SK-N-SH (cell line): ENCODE data around the gene HOXB6. TPM values are rescaled to one million over a fixed set of nuclear protein-coding genes. Genes with fewer than 3 reads are reported as not detected.

Experiments
- CTCF ChIA-PET: fragments of 300-600, 350-600 bp; formaldehyde crosslinking; extraction: SDS; loops from one replicate; lab custom pipeline; 2021; lab: Yijun Ruan, JAX
- POLR2A ChIA-PET: fragments of 350-600 bp; sonication (Branson Sonifier 250); formaldehyde crosslinking; extraction: SDS; loops from one replicate; lab custom pipeline; 2020; ENCODE audit warnings: antibody characterized with exemption, inconsistent platforms; lab: Yijun Ruan, JAX
- DNase-seq: peaks from one replicate; pipeline ENCODE4 v3.0.0; 2012
- H2AFZ ChIP-seq: fragments of 200-600 bp; sonication (generic); 2 replicates; pipeline ENCODE4 v1.8.1; 2016; ENCODE audit warnings: antibody characterized with exemption, mild to moderate bottlenecking, low read depth
- H3F3A ChIP-seq: fragments of 200-600 bp; sonication (generic); replicated peaks from 2 replicates; pipeline ENCODE3; 2016; ENCODE audit warnings: antibody characterized with exemption, mild to moderate bottlenecking; ENCODE audit not compliant: insufficient read depth
- H3K27ac ChIP-seq, 2 experiments: fragments of 200-500 bp in 1 of 2; fragments of 200-600 bp in 1 of 2; sonication (Bioruptor generic) in 1 of 2; sonication (generic), shearing (Covaris generic) in 1 of 2; 2 replicates each; pipeline versions ENCODE4 v1.5.1 to v1.6.1; 2014 to 2016; ENCODE audit warnings: low read depth in 2 of 2, inconsistent platforms in 1 of 2, low read length in 1 of 2, mild to moderate bottlenecking in 1 of 2, mixed read lengths in 1 of 2
- H3K27me3 ChIP-seq: fragments of 200-600 bp; sonication (generic), shearing (Covaris generic); 2 replicates; pipeline ENCODE4 v1.6.1; 2016; ENCODE audit warnings: mixed run types; ENCODE audit not compliant: insufficient read depth
- H3K36me3 ChIP-seq, 2 experiments: fragments of 200-500 bp in 1 of 2; fragments of 200-600 bp in 1 of 2; sonication (Bioruptor generic) in 1 of 2; sonication (generic) in 1 of 2; replicated peaks in 1 of 2; 2 replicates each; pipeline versions ENCODE3 to v1.5.1; 2014 to 2016; ENCODE audit warnings: low read length in 1 of 2, mild to moderate bottlenecking in 1 of 2; ENCODE audit not compliant: insufficient read depth in 2 of 2, control insufficient read depth in 1 of 2
- H3K4me1 ChIP-seq, 2 experiments: fragments of 200-500 bp in 1 of 2; fragments of 200-600 bp in 1 of 2; sonication (Bioruptor generic) in 1 of 2; sonication (generic), shearing (Covaris generic) in 1 of 2; 2 replicates each; pipeline versions ENCODE4 v1.5.1 to v1.6.1; 2014 to 2016; ENCODE audit warnings: low read depth in 1 of 2, low read length in 1 of 2, mixed run types in 1 of 2; ENCODE audit not compliant: insufficient read depth in 2 of 2, control insufficient read depth in 1 of 2
- H3K4me2 ChIP-seq: fragments of 200-600 bp; sonication (generic), shearing (Covaris generic); 2 replicates; pipeline ENCODE4 v1.6.1; 2017; ENCODE audit warnings: mixed run types
- H3K4me3 ChIP-seq, 2 experiments: fragments of 200-500 bp in 1 of 2; fragments of 200-600 bp in 1 of 2; sonication (Bioruptor generic) in 1 of 2; sonication (generic), shearing (Covaris generic) in 1 of 2; 2 replicates each; pipeline versions ENCODE4 v1.5.1 to v1.8.1; 2014 to 2016; ENCODE audit warnings: low read depth in 2 of 2, inconsistent platforms in 1 of 2, low read length in 1 of 2, mild to moderate bottlenecking in 1 of 2, mixed read lengths in 1 of 2, moderate library complexity in 1 of 2
- H3K79me2 ChIP-seq: fragments of 200-600 bp; sonication (generic); 2 replicates; pipeline ENCODE4 v1.8.1; 2017; ENCODE audit warnings: mild to moderate bottlenecking; ENCODE audit not compliant: insufficient read depth
- H3K9ac ChIP-seq: fragments of 200-600 bp; sonication (generic); 2 replicates; pipeline ENCODE4 v1.6.1; 2017; ENCODE audit warnings: mixed run types
- H3K9me2 ChIP-seq: fragments of 200-600 bp; sonication (generic); 2 replicates; pipeline ENCODE4 v1.6.1; 2017; ENCODE audit warnings: mixed run types
- H3K9me3 ChIP-seq: fragments of 200-600 bp; sonication (generic); 2 replicates; pipeline ENCODE4 v1.6.1; 2017; ENCODE audit warnings: mixed run types, mild to moderate bottlenecking, moderate library complexity
- H4K20me1 ChIP-seq: fragments of 200-600 bp; sonication (generic); 2 replicates; pipeline ENCODE4 v1.6.1; 2017; ENCODE audit warnings: mild to moderate bottlenecking, mixed run types; ENCODE audit not compliant: insufficient read depth
- EZH2phosphoT487 ChIP-seq: fragments of 200-600 bp; sonication (generic); IDR thresholded peaks from 2 replicates; pipeline ENCODE4 v1.6.1; 2017; ENCODE audit warnings: low read depth, mixed run types, mild to moderate bottlenecking, antibody characterized with exemption, moderate library complexity, borderline replicate concordance
- FOXJ3 ChIP-seq: sonication (generic); formaldehyde crosslinking; IDR thresholded peaks from 2 replicates; pipeline ENCODE4 v1.5.1; 2020; ENCODE audit warnings: mild to moderate bottlenecking, missing genetic modification reagents
- GABPA ChIP-seq: IDR thresholded peaks from 2 replicates; pipeline ENCODE4 v1.4.0; 2012; ENCODE audit warnings: low read depth, mild to moderate bottlenecking
- GATA2 ChIP-seq: sonication (generic); formaldehyde crosslinking; IDR thresholded peaks from 2 replicates; pipeline ENCODE4 v1.5.0; 2020; ENCODE audit warnings: mild to moderate bottlenecking, missing genetic modification reagents
- IRF3 ChIP-seq: fragments of 150-350 bp; IDR thresholded peaks from 2 replicates; pipeline ENCODE4 v1.6.1; 2016; ENCODE audit warnings: mild to moderate bottlenecking, low read depth, low read length
- MAX ChIP-seq: IDR thresholded peaks from 2 replicates; pipeline ENCODE4 v1.4.0; 2012; ENCODE audit warnings: low read depth
- MEF2A ChIP-seq: IDR thresholded peaks from 2 replicates; pipeline ENCODE4 v1.4.0; 2012; ENCODE audit warnings: low read depth, borderline replicate concordance
- MXI1 ChIP-seq: IDR thresholded peaks from 2 replicates; pipeline ENCODE4 v1.6.1; 2012; ENCODE audit warnings: mild to moderate bottlenecking, low read depth, low read length, improper control_type of control experiment
- POLR2AphosphoS5 ChIP-seq: IDR thresholded peaks from 2 replicates; pipeline ENCODE4 v1.6.1; 2012; ENCODE audit warnings: low read depth, low read length
- RCOR1 ChIP-seq: fragments of 150-350 bp; IDR thresholded peaks from 2 replicates; pipeline ENCODE4 v1.6.1; 2017; ENCODE audit warnings: antibody characterized with exemption, low read length
- RFX5 ChIP-seq: IDR thresholded peaks from 2 replicates; pipeline ENCODE4 v1.6.1; 2012; ENCODE audit warnings: mild to moderate bottlenecking, improper control_type of control experiment, low read length
- RXRA ChIP-seq: IDR thresholded peaks from 2 replicates; pipeline ENCODE4 v1.4.0; 2012; ENCODE audit warnings: low read depth, mild to moderate bottlenecking, borderline replicate concordance
- SMC3 ChIP-seq: IDR thresholded peaks from 2 replicates; pipeline ENCODE4 v1.6.1; 2012; ENCODE audit warnings: low read depth, low read length, improper control_type of control experiment
- TAF1 ChIP-seq: IDR thresholded peaks from 2 replicates; pipeline ENCODE4 v1.6.1; 2012; ENCODE audit warnings: low read depth, mild to moderate bottlenecking, low read length, moderate library complexity, borderline replicate concordance
- TEAD4 ChIP-seq: IDR thresholded peaks from 2 replicates; pipeline ENCODE4 v1.4.0; 2012; ENCODE audit warnings: mild to moderate bottlenecking, borderline replicate concordance; ENCODE audit not compliant: insufficient read depth
- YY1 ChIP-seq: IDR thresholded peaks from 2 replicates; pipeline ENCODE4 v1.4.0; 2012; ENCODE audit warnings: low read depth, mild to moderate bottlenecking
- WGBS: methylation state at CpG from one replicate; pipeline ENCODE4 v1.1.6; 2017; ENCODE audit warnings: low lambda C conversion rate; 5-methylcytosine and 5-hydroxymethylcytosine counted together
- polyA plus RNA-seq, 3 experiments: library from polyadenylated mRNA; depleted of rRNA; stranded (reverse); fragments of >200 nt; gene quantifications; 2 replicates each; pipeline ENCODE4 v1.2.3, GENCODE V29; 2012
- TF ChIP-seq, protein P1 (sequence below): IDR thresholded peaks from 2 replicates; pipeline ENCODE4; 2012
- TF ChIP-seq, protein P2 (sequence below): IDR thresholded peaks from 2 replicates; pipeline ENCODE4 v1.4.0; 2012; ENCODE audit warnings: low read depth, borderline replicate concordance

HOXB6 gene
- polyA plus RNA-seq, 1 of the 3 experiments (the other 2 are of a cell fraction), result not detected

DNA sequence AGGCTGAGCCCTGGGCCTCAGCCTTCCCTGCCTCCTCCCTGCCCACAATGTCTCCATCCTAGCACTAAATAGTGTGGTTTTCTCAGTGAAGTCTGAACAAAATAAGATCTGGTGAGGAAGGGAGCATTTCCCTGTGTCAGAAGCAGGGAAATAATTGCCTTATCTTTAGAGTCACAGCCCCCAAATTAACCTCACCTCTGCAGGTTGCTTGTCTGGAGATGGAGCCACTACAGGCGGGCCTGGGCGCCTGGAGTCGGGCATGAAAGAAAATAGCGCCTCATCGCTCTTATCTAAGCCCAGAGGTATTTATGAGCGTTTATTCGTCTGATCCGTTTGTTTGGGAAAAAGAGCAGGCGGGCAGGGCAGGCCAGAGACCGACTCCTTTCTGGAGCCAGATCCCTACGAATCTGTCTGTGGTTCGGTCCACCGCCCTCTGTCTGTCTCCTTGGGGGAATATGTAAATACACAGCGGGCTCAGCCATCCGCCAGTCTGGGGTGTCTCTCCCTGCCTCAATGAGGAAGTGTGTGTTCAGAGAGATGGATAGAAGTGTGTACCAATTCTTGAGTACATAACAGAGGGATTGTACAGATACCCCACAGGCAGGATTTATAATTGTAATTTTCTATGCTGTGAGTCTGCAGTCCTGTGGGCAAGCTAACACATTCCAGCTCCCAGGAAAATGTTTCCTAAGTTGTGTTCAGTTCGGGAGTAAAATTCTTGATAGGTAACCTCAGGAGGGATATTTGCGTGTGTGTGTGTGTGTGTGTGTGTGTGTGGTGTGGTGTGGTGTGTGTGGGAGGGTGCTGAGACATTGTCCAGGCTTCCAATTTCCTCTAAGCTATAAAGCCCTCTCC lies 4.3 kb downstream of the HOXB6 start:
- H4K20me1 ChIP-seq, result peaks cover 20% of the 10 kb centered on the region; the same call in 1 of the 2 replicates

DNA sequence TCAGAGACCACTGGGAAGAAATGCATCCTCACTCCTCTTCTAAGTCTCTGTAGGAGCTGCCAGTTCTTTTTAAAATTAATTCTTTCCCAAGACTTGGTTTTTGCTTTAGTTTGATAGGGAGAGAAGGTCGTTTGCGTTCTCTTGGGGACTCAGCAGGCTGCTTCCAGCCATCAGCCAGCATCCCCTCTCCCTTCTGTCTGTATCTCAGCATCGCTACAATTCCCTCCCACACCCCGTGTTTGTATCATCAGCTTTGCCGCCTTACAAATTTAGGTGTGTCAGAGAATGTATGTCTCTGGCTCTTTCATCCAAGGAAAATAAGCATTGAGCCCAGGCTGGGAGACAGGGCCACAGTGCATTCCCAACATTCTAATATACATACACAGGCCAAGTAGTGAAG lies 5.4 kb downstream of the HOXB6 start:
- POLR2A ChIA-PET, result no interaction called here
- peaks cover 20% of the 10 kb centered on the region; the same call in 1 of the 2 replicates for H4K20me1 ChIP-seq
- 13% methylated on average over 5 of the region's 5 CpGs for WGBS

More for the DNA sequence above, 4.3 kb downstream of the HOXB6 start:
- Histone ChIP-seq H3K4me3 (no peak overlapping the region), H3K4me1 (no peaks in the 10 kb centered on the region; a peak in 1 of 4 replicates), H3K27me3 (peaks cover 100% of the 10 kb centered on the region), H3K9ac (no peak overlapping the region), H3K79me2 (no peaks in the 10 kb centered on the region), H3K27ac (no peak overlapping the region), H3K9me2 (no peaks in the 10 kb centered on the region), H3K36me3 (no peaks in the 10 kb centered on the region), H3K4me2 (no peak overlapping the region), H3F3A (no peaks in the 10 kb centered on the region), H2AFZ (no peak overlapping the region), H3K9me3 (no peaks in the 10 kb centered on the region)
- ChIA-PET CTCF (interaction anchor here (0.8 to 2.3 kb wide), 5 partner anchors 9 to 292 kb away, joined by 3 to 8 read pairs (median 5); partner anchors contain the start of gene HOXB7), POLR2A (no interaction called here)
- 13% methylated on average over 17 of the region's 17 CpGs for WGBS
- no peak for TF ChIP-seq EZH2phosphoT487
- no peak for TF ChIP-seq SMC3
- DNase-seq, result no peak

More for the DNA sequence above, 5.4 kb downstream of the HOXB6 start:
- CTCF ChIA-PET, result interaction anchor here (0.7 to 1.4 kb wide), 3 partner anchors 13 to 72 kb away, joined by 3 read pairs; no protein-coding TSS in a partner anchor
- Histone ChIP-seq H3K27me3 (peaks cover 100% of the 10 kb centered on the region), H3K79me2 (no peaks in the 10 kb centered on the region), H2AFZ (no peak overlapping the region), H3K27ac (no peak overlapping the region), H3K4me2 (no peak overlapping the region), H3K36me3 (no peaks in the 10 kb centered on the region), H3K4me3 (no peak overlapping the region), H3K9me3 (no peaks in the 10 kb centered on the region), H3K4me1 (no peaks in the 10 kb centered on the region; a peak in 1 of 4 replicates), H3K9me2 (no peaks in the 10 kb centered on the region), H3K9ac (no peak overlapping the region), H3F3A (peaks cover 1% of the 10 kb centered on the region)
- TF ChIP-seq FOXJ3 (no peak), TEAD4 (no peak), MAX (no peak), RXRA (no peak), MXI1 (no peak), MEF2A (no peak), IRF3 (no peak), RFX5 (no peak), TAF1 (no peak), RCOR1 (no peak), YY1 (no peak), GABPA (no peak), GATA2 (CRISPR knock-in tag) (no peak), SMC3 (no peak), POLR2AphosphoS5 (no peak)
- TF ChIP-seq, protein P1, sequence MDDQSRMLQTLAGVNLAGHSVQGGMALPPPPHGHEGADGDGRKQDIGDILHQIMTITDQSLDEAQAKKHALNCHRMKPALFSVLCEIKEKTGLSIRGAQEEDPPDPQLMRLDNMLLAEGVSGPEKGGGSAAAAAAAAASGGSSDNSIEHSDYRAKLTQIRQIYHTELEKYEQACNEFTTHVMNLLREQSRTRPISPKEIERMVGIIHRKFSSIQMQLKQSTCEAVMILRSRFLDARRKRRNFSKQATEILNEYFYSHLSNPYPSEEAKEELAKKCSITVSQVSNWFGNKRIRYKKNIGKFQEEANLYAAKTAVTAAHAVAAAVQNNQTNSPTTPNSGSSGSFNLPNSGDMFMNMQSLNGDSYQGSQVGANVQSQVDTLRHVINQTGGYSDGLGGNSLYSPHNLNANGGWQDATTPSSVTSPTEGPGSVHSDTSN, result no peak
- TF ChIP-seq, protein P2, sequence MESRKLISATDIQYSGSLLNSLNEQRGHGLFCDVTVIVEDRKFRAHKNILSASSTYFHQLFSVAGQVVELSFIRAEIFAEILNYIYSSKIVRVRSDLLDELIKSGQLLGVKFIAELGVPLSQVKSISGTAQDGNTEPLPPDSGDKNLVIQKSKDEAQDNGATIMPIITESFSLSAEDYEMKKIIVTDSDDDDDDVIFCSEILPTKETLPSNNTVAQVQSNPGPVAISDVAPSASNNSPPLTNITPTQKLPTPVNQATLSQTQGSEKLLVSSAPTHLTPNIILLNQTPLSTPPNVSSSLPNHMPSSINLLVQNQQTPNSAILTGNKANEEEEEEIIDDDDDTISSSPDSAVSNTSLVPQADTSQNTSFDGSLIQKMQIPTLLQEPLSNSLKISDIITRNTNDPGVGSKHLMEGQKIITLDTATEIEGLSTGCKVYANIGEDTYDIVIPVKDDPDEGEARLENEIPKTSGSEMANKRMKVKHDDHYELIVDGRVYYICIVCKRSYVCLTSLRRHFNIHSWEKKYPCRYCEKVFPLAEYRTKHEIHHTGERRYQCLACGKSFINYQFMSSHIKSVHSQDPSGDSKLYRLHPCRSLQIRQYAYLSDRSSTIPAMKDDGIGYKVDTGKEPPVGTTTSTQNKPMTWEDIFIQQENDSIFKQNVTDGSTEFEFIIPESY, result no peak
- DNase-seq, result no peak
